ENCODE measurements around the gene ANAPC4. TPM values are rescaled to one million over a fixed set of nuclear protein-coding genes. Genes with fewer than 3 reads are reported as not detected.
"Not testable (repeated sequence)": the region's sequence is repeated elsewhere in the genome, so short reads cannot be mapped to it uniquely, and the experiment has no call there.

ANAPC4 gene
- 41.3 TPM for total RNA-seq (ENCODE audit: unreplicated experiment)
- long read RNA-seq, partial matches to known transcripts, result 1 of 5 reads
- long read RNA-seq, other reads (novel, unspliced or antisense), result 0 of 5 reads

GRCh38 chr4:25376754-25377571, at the start of gene ANAPC4:
ANAPC4 (plus strand) TSS chr4:25377263; CDS start chr4:25377428, 165 bp downstream.
- Mint-ChIP-seq H3K27me3 (ENCODE audit: unreplicated experiment) (no peaks in the 10 kb centered on the region), H3K4me1 (ENCODE audit: low read depth, unreplicated experiment) (no peaks in the 10 kb centered on the region), H3K9me3 (ENCODE audit: unreplicated experiment) (no peaks in the 10 kb centered on the region), H3K36me3 (ENCODE audit: unreplicated experiment) (no peaks in the 10 kb centered on the region), H3K27ac (ENCODE audit: unreplicated experiment) (peak within 1 kb of the TSS; percentile 83), H3K4me3 (ENCODE audit: unreplicated experiment) (peak within 1 kb of the TSS; percentile 79)
- TF ChIP-seq CTCF (IDR thresholded peaks at IDR 0.05; ENCODE audit: partially characterized antibody, unreplicated experiment), result no peak
- peak; percentile 95 for DNase-seq

GRCh38 chr4:25328463-25328862, 48.6 kb upstream of the ANAPC4 start:
- not testable (repeated sequence) for H3K27me3 Mint-ChIP-seq (ENCODE audit: unreplicated experiment); DNase-seq; H3K27ac Mint-ChIP-seq (ENCODE audit: unreplicated experiment); H3K4me1 Mint-ChIP-seq (ENCODE audit: low read depth, unreplicated experiment); H3K36me3 Mint-ChIP-seq (ENCODE audit: unreplicated experiment); H3K9me3 Mint-ChIP-seq (ENCODE audit: unreplicated experiment); H3K4me3 Mint-ChIP-seq (ENCODE audit: unreplicated experiment)

GRCh38 chr4:25330335-25330734, 46.7 kb upstream of the ANAPC4 start:
- Mint-ChIP-seq H3K36me3 (ENCODE audit: unreplicated experiment) (no peaks in the 10 kb centered on the region), H3K4me1 (ENCODE audit: low read depth, unreplicated experiment) (peaks cover 2% of the 10 kb centered on the region), H3K4me3 (ENCODE audit: unreplicated experiment) (no peak overlapping the region), H3K27me3 (ENCODE audit: unreplicated experiment) (no peaks in the 10 kb centered on the region), H3K9me3 (ENCODE audit: unreplicated experiment) (no peaks in the 10 kb centered on the region), H3K27ac (ENCODE audit: unreplicated experiment) (no peak overlapping the region)
- TF ChIP-seq CTCF (IDR thresholded peaks at IDR 0.05; ENCODE audit: partially characterized antibody, unreplicated experiment), result no peak
- no peak for DNase-seq

GRCh38 chr4:25330905-25331808, 45.9 kb upstream of the ANAPC4 start:
- TF ChIP-seq CTCF (IDR thresholded peaks at IDR 0.05; ENCODE audit: partially characterized antibody, unreplicated experiment), result no peak
- no peaks in the 10 kb centered on the region for H3K27me3 Mint-ChIP-seq (ENCODE audit: unreplicated experiment)
- H3K36me3 Mint-ChIP-seq (ENCODE audit: unreplicated experiment), result no peaks in the 10 kb centered on the region
- H3K27ac Mint-ChIP-seq (ENCODE audit: unreplicated experiment), result no peak overlapping the region
- H3K4me3 Mint-ChIP-seq (ENCODE audit: unreplicated experiment), result no peak overlapping the region
- H3K4me1 Mint-ChIP-seq (ENCODE audit: low read depth, unreplicated experiment), result peaks cover 2% of the 10 kb centered on the region
- no peak for DNase-seq
- no peaks in the 10 kb centered on the region for H3K9me3 Mint-ChIP-seq (ENCODE audit: unreplicated experiment)

- H3K36me3 Mint-ChIP-seq (ENCODE audit: unreplicated experiment), result no peaks in the 10 kb centered on the region
- H3K4me3 Mint-ChIP-seq (ENCODE audit: unreplicated experiment), result no peak overlapping the region
- H3K4me1 Mint-ChIP-seq (ENCODE audit: low read depth, unreplicated experiment), result no peaks in the 10 kb centered on the region
Measured at GRCh38 chr4:25343671-25344070, 33.4 kb upstream of the ANAPC4 start.

More at GRCh38 chr4:25343671-25344070, 33.4 kb upstream of the ANAPC4 start:
- Mint-ChIP-seq H3K27me3 (ENCODE audit: unreplicated experiment) (peaks cover 1% of the 10 kb centered on the region), H3K27ac (ENCODE audit: unreplicated experiment) (no peak overlapping the region), H3K9me3 (ENCODE audit: unreplicated experiment) (no peaks in the 10 kb centered on the region)
- TF ChIP-seq CTCF (IDR thresholded peaks at IDR 0.05; ENCODE audit: partially characterized antibody, unreplicated experiment), result no peak
- no peak for DNase-seq
